GM20431 (cell line): ENCODE data around the gene RUBCN.
"Not testable (repeated sequence)": the region's sequence is repeated elsewhere in the genome, so short reads cannot be mapped to it uniquely, and the experiment has no call there.

Experiments
- in situ Hi-C: fragments of 300-500 bp; cut with MseI, MboI; formaldehyde crosslinking; loops from one replicate; pipeline ENCODE4 v1.15.0; 2020; ENCODE audit warnings: low sequenced_read_pairs; ENCODE audit not compliant: unreplicated experiment

RUBCN gene

GRCh38 chr3:197661874-197662273, 74.8 kb downstream of the RUBCN start:
- in situ Hi-C loops: not testable (repeated sequence)

- in situ Hi-C loops: not testable (repeated sequence)
These were observed 75.4 kb downstream of the RUBCN start for GRCh38 chr3:197661234-197661834.

GRCh38 chr3:197659701-197660100, 77.0 kb downstream of the RUBCN start:
- in situ Hi-C loops: not testable (repeated sequence)

GRCh38 chr3:197659144-197659543, 77.6 kb downstream of the RUBCN start:
- in situ Hi-C loops: not testable (repeated sequence)

GRCh38 chr3:197658706-197659105, 78.0 kb downstream of the RUBCN start:
- in situ Hi-C loops: not testable (repeated sequence)

GRCh38 chr3:197657541-197658292, 79.0 kb downstream of the RUBCN start:
- in situ Hi-C loops: not testable (repeated sequence)

- in situ Hi-C loops: not testable (repeated sequence)
These were observed 79.7 kb downstream of the RUBCN start for GRCh38 chr3:197656960-197657359.

GRCh38 chr3:197656129-197656528, 80.6 kb downstream of the RUBCN start:
- in situ Hi-C loops: not testable (repeated sequence)

GRCh38 chr3:197654998-197655330, 81.7 kb downstream of the RUBCN start:
- in situ Hi-C loops: not testable (repeated sequence)

- in situ Hi-C loops: not testable (repeated sequence)
These were observed 82.4 kb downstream of the RUBCN start for GRCh38 chr3:197654090-197654997.

- in situ Hi-C loops: not testable (repeated sequence)
These were observed 83.8 kb downstream of the RUBCN start for GRCh38 chr3:197652860-197653259.

GRCh38 chr3:197647649-197648048, 89.1 kb downstream of the RUBCN start:
- in situ Hi-C loops: not testable (repeated sequence)

- in situ Hi-C loops: not testable (repeated sequence)
These were observed 89.5 kb downstream of the RUBCN start for GRCh38 chr3:197647191-197647590.

- in situ Hi-C loops: not testable (repeated sequence)
These were observed 90.4 kb downstream of the RUBCN start for GRCh38 chr3:197646294-197646693.

GRCh38 chr3:197637556-197637955, 99.1 kb downstream of the RUBCN start:
- in situ Hi-C loops: not testable (repeated sequence)

- in situ Hi-C loops: not testable (repeated sequence)
These were observed 104.7 kb downstream of the RUBCN start for GRCh38 chr3:197631989-197632388.

GRCh38 chr3:197630766-197631165, 105.9 kb downstream of the RUBCN start:
- in situ Hi-C loops: not testable (repeated sequence)

GRCh38 chr3:197629286-197629685, 107.4 kb downstream of the RUBCN start:
- in situ Hi-C loops: not testable (repeated sequence)

- in situ Hi-C loops: not testable (repeated sequence)
These were observed 108.8 kb downstream of the RUBCN start for GRCh38 chr3:197627772-197628523.

- in situ Hi-C loops: not testable (repeated sequence)
These were observed 109.4 kb downstream of the RUBCN start for GRCh38 chr3:197627158-197627771.
